Psoas muscle (tissue), 8 donors: ENCODE data around the gene OLFM2. TPM values are rescaled to one million over a fixed set of nuclear protein-coding genes. Genes with fewer than 3 reads are reported as not detected.
"Not testable (repeated sequence)": the region's sequence is repeated elsewhere in the genome, so short reads cannot be mapped to it uniquely, and the experiment has no call there.

Experiments
- ATAC-seq, 4 donors: fragments of 200-7000 bp; cut with Tn5 transposase; one replicate each; pipeline ENCODE4 v1.9.1; 2020; ENCODE audit warnings: moderate library complexity in 3 of 4, mild to moderate bottlenecking in 2 of 4
- DNase-seq, 2 donors: peaks; one replicate each; pipeline ENCODE4 v3.0.0-alpha.2; 2020
- H3K27ac ChIP-seq: fragments of 200-600 bp; one replicate; pipeline ENCODE4 v1.8.0; 2022
- H3K27me3 ChIP-seq, 3 donors: fragments of 200-600 bp in 1 of 3; one replicate each; pipeline versions ENCODE4 v1.6.1 to v1.8.0; 2013 to 2022; ENCODE audit warnings: low read length in 2 of 3, mild to moderate bottlenecking in 2 of 3, moderate library complexity in 1 of 3; ENCODE audit not compliant: insufficient read depth in 3 of 3
- H3K36me3 ChIP-seq, 2 donors: fragments of 200-600 bp in 1 of 2; one replicate each; pipeline versions ENCODE4 v1.6.1 to v1.8.0; 2013 to 2022; ENCODE audit warnings: low read depth in 1 of 2, mild to moderate bottlenecking in 1 of 2, moderate library complexity in 1 of 2; ENCODE audit not compliant: insufficient read depth in 1 of 2
- H3K4me1 ChIP-seq: fragments of 200-600 bp; one replicate; pipeline ENCODE4 v1.8.0; 2022
- H3K4me3 ChIP-seq: fragments of 200-600 bp; one replicate; pipeline ENCODE4 v1.8.0; 2022; ENCODE audit warnings: mild to moderate bottlenecking
- H3K9me3 ChIP-seq: fragments of 200-600 bp; one replicate; pipeline ENCODE4 v1.8.0; 2022
- WGBS, 3 donors: extraction: QIAGEN DNeasy Blood & Tissue Kit; methylation state at CpG; one replicate each; pipeline versions ENCODE4 v1.1.6 to v1.1.7; 2013; 5-methylcytosine and 5-hydroxymethylcytosine counted together
- intact Hi-C, 2 donors: fragments of 100-400 bp; cut with DNase I; formaldehyde crosslinking; loops; one replicate each; pipeline versions ENCODE4 v1.11.0 to v1.14.2; 2022
- polyA plus RNA-seq, 3 donors: library from polyadenylated mRNA; stranded (reverse); fragments of 200-250 nt; gene quantifications; one replicate each; pipeline ENCODE4 v1.2.3, GENCODE V29; 2013
- total RNA-seq, 4 donors: library from RNA; stranded (reverse); fragmentation: NEBNext Ultra II Directional in 2 of 4; extraction: Animal tissue kit (Norgen Biotek cat#: 25700) in 2 of 4; gene quantifications; one replicate each; pipeline versions ENCODE4 v1.2.1 to v1.2.4, GENCODE V29; 2021 to 2023
- TF ChIP-seq, protein P1 (sequence below): fragments of 200-600 bp; IDR thresholded peaks from one replicate; pipeline ENCODE4 v1.8.0; 2022; ENCODE audit warnings: antibody characterized with exemption
- donor health status: healthy with polysubstance abuse.
- donor health status: DM: no; HTN: no; CAD: no; lungs with moderate emphysema.
- donor health status: Bipolar disorder and iron deficiency.
- donor health status: healthy.
- donor health status: DM: yes; HTN: yes; CAD: no.
- donor health status: DM: no; HTN: no; CAD: no.
- donor health status: DM: no; HTN: no; CAD: no.
- donor health status: DM: yes; HTN: yes; CAD: no.

Gene OLFM2
- total and polyA plus RNA-seq, 7 donors, result 0.48 to 5.1 (median 1.0) TPM

DNA sequence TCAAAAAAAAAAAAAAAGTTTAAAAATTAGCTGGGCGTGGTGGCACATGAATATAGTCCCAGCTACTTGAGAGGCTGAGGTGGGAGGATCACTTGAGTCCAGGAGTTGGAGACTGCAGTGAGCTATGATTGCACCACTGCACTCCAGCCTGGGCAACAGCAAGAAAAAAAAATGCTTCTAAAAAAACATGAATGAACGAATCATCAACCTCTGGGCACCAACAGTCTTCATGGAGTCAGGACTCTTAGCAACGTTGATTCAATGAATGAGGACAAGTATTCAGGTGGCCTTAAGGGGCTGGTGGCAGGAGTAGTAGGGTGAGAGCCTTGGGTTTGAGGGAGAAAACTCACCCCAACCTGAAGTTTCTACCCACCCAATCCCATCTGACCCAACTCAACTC lies 20.6 kb upstream of the OLFM2 start:
- Histone ChIP-seq H3K9me3 (no peaks in the 10 kb centered on the region), H3K36me3 (no peaks in the 10 kb centered on the region), H3K4me3 (no peak overlapping the region), H3K4me1 (no peaks in the 10 kb centered on the region), H3K27me3 (no peaks in the 10 kb centered on the region), H3K27ac (no peak overlapping the region)
- ATAC-seq (no peak), DNase-seq (no peak)
- TF ChIP-seq, protein P1, sequence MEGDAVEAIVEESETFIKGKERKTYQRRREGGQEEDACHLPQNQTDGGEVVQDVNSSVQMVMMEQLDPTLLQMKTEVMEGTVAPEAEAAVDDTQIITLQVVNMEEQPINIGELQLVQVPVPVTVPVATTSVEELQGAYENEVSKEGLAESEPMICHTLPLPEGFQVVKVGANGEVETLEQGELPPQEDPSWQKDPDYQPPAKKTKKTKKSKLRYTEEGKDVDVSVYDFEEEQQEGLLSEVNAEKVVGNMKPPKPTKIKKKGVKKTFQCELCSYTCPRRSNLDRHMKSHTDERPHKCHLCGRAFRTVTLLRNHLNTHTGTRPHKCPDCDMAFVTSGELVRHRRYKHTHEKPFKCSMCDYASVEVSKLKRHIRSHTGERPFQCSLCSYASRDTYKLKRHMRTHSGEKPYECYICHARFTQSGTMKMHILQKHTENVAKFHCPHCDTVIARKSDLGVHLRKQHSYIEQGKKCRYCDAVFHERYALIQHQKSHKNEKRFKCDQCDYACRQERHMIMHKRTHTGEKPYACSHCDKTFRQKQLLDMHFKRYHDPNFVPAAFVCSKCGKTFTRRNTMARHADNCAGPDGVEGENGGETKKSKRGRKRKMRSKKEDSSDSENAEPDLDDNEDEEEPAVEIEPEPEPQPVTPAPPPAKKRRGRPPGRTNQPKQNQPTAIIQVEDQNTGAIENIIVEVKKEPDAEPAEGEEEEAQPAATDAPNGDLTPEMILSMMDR, result no peak
- WGBS, 3 donors, result 58 to 74% (median 58%) methylated on average over 3 of the region's 3 CpGs
- intact Hi-C loops, result no loop called here

DNA sequence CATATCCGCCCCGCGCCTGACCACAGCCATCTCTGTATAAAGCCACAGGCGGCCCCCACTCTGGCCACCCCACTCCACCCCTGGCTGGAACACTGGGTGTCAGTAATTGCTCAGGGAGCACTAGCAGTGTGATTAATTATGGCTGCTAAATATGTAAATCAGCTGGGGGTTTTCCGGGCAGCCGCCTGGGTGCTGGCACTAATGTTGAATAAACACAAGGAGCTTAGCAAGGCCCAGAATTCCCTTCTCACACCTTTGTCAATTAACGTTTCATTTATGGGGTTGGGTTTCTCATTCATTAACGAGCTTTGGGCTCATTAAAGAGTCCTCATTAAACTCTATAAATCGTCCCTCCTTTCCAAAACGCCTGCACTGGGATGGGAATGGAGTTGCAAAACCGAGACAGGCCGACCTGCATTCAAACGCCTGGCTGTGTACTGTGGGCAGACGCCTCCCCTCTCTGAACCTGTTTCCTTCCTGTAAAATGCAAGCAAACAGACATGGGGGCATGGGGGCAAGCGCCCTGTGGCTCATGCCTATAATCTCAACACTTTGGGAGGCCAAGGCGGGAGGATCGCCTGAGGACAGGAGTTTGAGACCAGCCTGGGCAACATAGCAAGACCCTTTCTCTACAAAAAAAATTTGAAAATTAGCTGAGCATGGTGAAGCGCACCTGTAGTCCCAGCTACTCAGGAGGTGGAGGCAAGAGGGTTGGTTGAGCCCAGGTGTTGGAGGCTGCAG lies 17.7 kb upstream of the OLFM2 start:
- intact Hi-C loops, result no loop called here
- DNase-seq (no peak), ATAC-seq (no peak)
- Histone ChIP-seq H3K4me1 (no peaks in the 10 kb centered on the region), H3K4me3 (no peak overlapping the region), H3K36me3 (no peaks in the 10 kb centered on the region), H3K27me3 (no peaks in the 10 kb centered on the region), H3K9me3 (no peaks in the 10 kb centered on the region), H3K27ac (no peak overlapping the region)
- TF ChIP-seq, protein P1, result no peak
- WGBS, 3 donors, result 75 to 77% (median 75%) methylated on average over 18 of the region's 18 CpGs

DNA sequence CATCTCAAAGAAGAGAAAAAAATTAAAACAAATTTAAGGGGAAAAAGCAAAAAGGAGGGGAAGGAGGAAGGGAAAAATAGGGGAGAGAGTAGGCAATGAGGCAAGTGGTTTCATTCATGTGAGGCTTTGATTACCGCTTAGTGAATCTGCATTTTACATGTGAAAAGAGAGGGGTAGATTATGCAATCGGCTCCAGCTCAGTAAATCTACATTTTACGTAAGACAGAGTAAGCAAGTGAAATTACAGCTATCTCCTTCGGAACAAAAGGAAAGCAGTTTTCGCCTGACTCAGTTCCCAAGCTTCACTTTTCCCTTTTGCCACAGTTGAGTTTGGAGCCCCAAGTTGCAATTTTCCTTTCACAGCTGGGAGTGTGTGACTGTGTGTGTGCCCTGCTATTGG lies 16.0 kb upstream of the OLFM2 start:
- ATAC-seq (no peak), DNase-seq (no peak)
- Histone ChIP-seq H3K9me3 (no peaks in the 10 kb centered on the region), H3K27ac (no peak overlapping the region), H3K27me3 (no peaks in the 10 kb centered on the region), H3K4me1 (no peaks in the 10 kb centered on the region), H3K4me3 (no peak overlapping the region), H3K36me3 (no peaks in the 10 kb centered on the region)
- TF ChIP-seq, protein P1, result no peak
- intact Hi-C loops, result no loop called here
- 65 to 70% (median 70%) methylated on average over 5 of the region's 5 CpGs for WGBS, 3 donors

DNA sequence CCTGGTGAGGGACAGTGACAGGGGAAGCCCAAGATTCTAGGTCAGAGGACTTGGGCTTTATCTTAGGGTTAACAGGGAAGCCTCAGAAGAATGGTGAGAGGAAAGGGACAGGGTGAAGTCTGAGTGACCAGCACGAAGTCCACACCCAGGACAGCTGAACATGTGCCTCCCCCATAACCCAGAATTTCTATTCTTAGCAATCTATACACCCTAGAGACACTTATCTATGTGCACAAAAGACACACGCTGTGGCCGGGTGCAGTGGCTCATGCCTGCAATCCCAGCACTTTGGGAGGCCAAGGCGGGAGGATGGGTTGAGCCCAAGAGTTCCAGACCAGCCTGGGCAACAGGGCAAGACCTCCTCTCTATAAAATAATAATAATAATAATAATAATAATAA lies 11.1 kb upstream of the OLFM2 start:
- Histone ChIP-seq H3K27me3 (no peaks in the 10 kb centered on the region), H3K27ac (no peak overlapping the region), H3K9me3 (peaks cover 1% of the 10 kb centered on the region), H3K36me3 (no peaks in the 10 kb centered on the region), H3K4me1 (no peaks in the 10 kb centered on the region), H3K4me3 (no peak overlapping the region)
- TF ChIP-seq, protein P1, result no peak
- intact Hi-C loops, result no loop called here
- no peak for ATAC-seq
- 57 to 75% (median 74%) methylated on average over 4 of the region's 4 CpGs for WGBS, 3 donors
- no peak for DNase-seq

DNA sequence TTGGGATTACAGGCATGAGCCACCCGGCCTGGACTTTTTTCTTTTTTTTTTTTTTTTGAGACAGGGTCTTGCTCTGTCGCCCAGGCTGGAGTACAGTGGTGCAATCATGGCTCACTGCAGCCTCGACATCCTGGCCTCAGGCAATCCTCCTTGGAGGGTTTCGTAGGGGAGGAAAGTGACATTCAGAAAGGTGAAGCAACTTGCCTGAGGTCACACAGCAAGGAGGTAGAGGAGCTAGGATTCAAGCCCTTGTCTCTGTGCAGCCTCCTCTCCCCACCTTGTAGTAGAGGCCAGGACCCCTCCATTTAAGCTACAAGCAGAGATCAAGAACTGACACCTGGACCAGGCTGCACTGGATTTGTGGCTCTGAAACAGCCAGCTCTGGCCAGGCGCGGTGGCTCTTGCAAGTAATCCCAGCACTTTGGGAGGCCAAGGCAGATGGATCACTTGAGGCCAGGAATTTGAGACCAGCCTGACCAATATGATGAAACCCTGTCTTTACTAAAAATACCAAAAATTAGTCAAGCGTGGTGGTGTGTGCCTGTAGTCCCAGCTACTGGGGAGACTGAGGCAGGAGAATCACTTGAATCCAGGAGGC lies 10.3 kb upstream of the OLFM2 start:
- H3K27ac ChIP-seq, H3K9me3 ChIP-seq, H3K4me1 ChIP-seq, H3K27me3 ChIP-seq, H3K4me3 ChIP-seq, intact Hi-C loops, H3K36me3 ChIP-seq: not testable (repeated sequence)
- WGBS, 3 donors, result 63 to 89% (median 69%) methylated on average over 7 of the region's 7 CpGs
- ATAC-seq, result peak in 1 of 4 donors; percentile 39
- peak in 1 of 2 donors; percentile 30 for DNase-seq
